HCT116 (cell line): ENCODE data around the gene TYW1. TPM values are rescaled to one million over a fixed set of nuclear protein-coding genes. Genes with fewer than 3 reads are reported as not detected.
A peak's percentile ranks its signal among the peaks of the same experiment; 100 is the strongest.
"Not testable (repeated sequence)": the region's sequence is repeated elsewhere in the genome, so short reads cannot be mapped to it uniquely, and the experiment has no call there.

Experiments used
- ATAC-seq: fragments of 200-7000 bp; cut with Tn5 transposase; 2 replicates; pipeline ENCODE4 v1.9.1; 2020; ENCODE audit warnings: mild to moderate bottlenecking, moderate library complexity
- BruUV-seq: library from RNA; stranded (reverse); fragments of 400-500 nt; replicated peaks from 2 replicates; lab custom pipeline; 2021; lab: Mats Ljungman, UMichigan
- CTCF ChIA-PET: fragments of 300-600 bp; sonication (Branson Sonifier 250); formaldehyde crosslinking; loops from one replicate; lab custom pipeline; 2021; ENCODE audit warnings: antibody characterized with exemption; lab: Charles Lee
- POLR2A ChIA-PET: fragments of 300-600, 350-600 bp; sonication (Branson Sonifier 250); formaldehyde crosslinking; loops from one replicate; lab custom pipeline; 2021; ENCODE audit warnings: antibody characterized with exemption; lab: Charles Lee
- RAD21 ChIA-PET, 2 experiments: fragments of 300-600 bp; sonication (Branson Sonifier 250); formaldehyde crosslinking; loops; one replicate each; lab custom pipeline; 2023; ENCODE audit warnings: low total read pairs in 2 of 2; ENCODE audit not compliant: uncharacterized antibody in 2 of 2, unreplicated experiment in 2 of 2, low non-redundant PET in 1 of 2; lab: Charles Lee
- DNase-seq: peaks from one replicate; pipeline ENCODE4 v3.0.0-alpha.2; 2010; ENCODE audit warnings: low read depth, low spot score
- H2AFZ ChIP-seq: fragments of 200-600 bp; shearing (Covaris generic), sonication (generic); 2 replicates; pipeline ENCODE4 v1.6.1; 2017; ENCODE audit warnings: low read depth, mixed run types, mixed read lengths, antibody characterized with exemption, low read length; ENCODE audit not compliant: poor library complexity, severe bottlenecking
- H3K27ac ChIP-seq: 2 replicates; pipeline ENCODE4 v1.5.1; 2012; ENCODE audit warnings: low read depth, low read length
- H3K27me3 ChIP-seq: fragments of 200-600 bp; sonication (generic); 2 replicates; pipeline ENCODE4 v1.6.1; 2016; ENCODE audit warnings: mixed run types, low read length, mixed read lengths; ENCODE audit not compliant: insufficient read depth
- H3K36me3 ChIP-seq, 2 experiments: fragments of 200-500 bp in 1 of 2; fragments of 200-600 bp in 1 of 2; sonication (Bioruptor generic) in 1 of 2; sonication (generic) in 1 of 2; 2 replicates each; pipeline versions ENCODE4 v1.5.1 to v1.6.1; 2014 to 2016; ENCODE audit warnings: low read length in 2 of 2, inconsistent platforms in 1 of 2, mixed read lengths in 1 of 2, mixed run types in 1 of 2; ENCODE audit not compliant: insufficient read depth in 2 of 2, control insufficient read depth in 1 of 2
- H3K4me1 ChIP-seq, 2 experiments: fragments of 200-600 bp in 1 of 2; sonication (generic) in 1 of 2; 2 replicates each; pipeline versions ENCODE4 v1.5.1 to v1.6.1; 2012 to 2017; ENCODE audit warnings: low read length in 2 of 2, inconsistent platforms in 1 of 2, mild to moderate bottlenecking in 1 of 2, mixed read lengths in 1 of 2, mixed run types in 1 of 2, moderate library complexity in 1 of 2; ENCODE audit not compliant: insufficient read depth in 2 of 2, control insufficient read depth in 1 of 2
- H3K4me2 ChIP-seq: fragments of 200-600 bp; sonication (generic); 2 replicates; pipeline ENCODE4 v1.6.1; 2017; ENCODE audit warnings: mixed run types, low read length, mixed read lengths
- H3K4me3 ChIP-seq, 2 experiments: fragments of 200-600 bp in 1 of 2; sonication (generic) in 1 of 2; replicated peaks in 1 of 2; 2 replicates each; pipeline ENCODE4 v1.5.1; 2011 to 2016; ENCODE audit warnings: low read length in 2 of 2, control low read depth in 1 of 2, low read depth in 1 of 2, mild to moderate bottlenecking in 1 of 2, mixed read lengths in 1 of 2, mixed run types in 1 of 2
- H3K79me2 ChIP-seq: fragments of 200-600 bp; sonication (generic); 2 replicates; pipeline ENCODE4 v1.6.1; 2017; ENCODE audit warnings: mild to moderate bottlenecking, mixed run types, low read length, moderate library complexity, mixed read lengths; ENCODE audit not compliant: insufficient read depth
- H3K9ac ChIP-seq: fragments of 200-600 bp; sonication (generic); 2 replicates; pipeline ENCODE4 v1.6.1; 2016; ENCODE audit warnings: low read length, mixed read lengths
- H3K9me2 ChIP-seq: fragments of 200-600 bp; sonication (generic), shearing (Covaris generic); 2 replicates; pipeline ENCODE4 v1.6.1; 2017; ENCODE audit warnings: mixed run types, mild to moderate bottlenecking, moderate library complexity; ENCODE audit not compliant: insufficient read depth
- H3K9me3 ChIP-seq, 2 experiments: fragments of 200-500 bp in 1 of 2; fragments of 200-600 bp in 1 of 2; sonication (Bioruptor generic) in 1 of 2; sonication (generic) in 1 of 2; 2 replicates each; pipeline ENCODE4 v1.6.1; 2014 to 2017; ENCODE audit warnings: low read length in 2 of 2, mixed read lengths in 2 of 2, inconsistent platforms in 1 of 2, low read depth in 1 of 2, mild to moderate bottlenecking in 1 of 2, mixed run types in 1 of 2, moderate library complexity in 1 of 2; ENCODE audit not compliant: control insufficient read depth in 1 of 2, insufficient read depth in 1 of 2
- H4K20me1 ChIP-seq: fragments of 200-600 bp; sonication (generic), shearing (Covaris generic); 2 replicates; pipeline ENCODE4 v1.6.1; 2017; ENCODE audit warnings: mixed run types, mild to moderate bottlenecking, moderate library complexity; ENCODE audit not compliant: insufficient read depth
- CBX3 ChIP-seq: IDR thresholded peaks from 2 replicates; pipeline ENCODE4 v1.6.1; 2012; ENCODE audit warnings: low read depth
- EGR1 ChIP-seq: IDR thresholded peaks from 2 replicates; pipeline ENCODE4 v1.6.1; 2012; ENCODE audit warnings: low read depth
- ELF1 ChIP-seq: IDR thresholded peaks from 2 replicates; pipeline ENCODE4 v1.6.1; 2012; ENCODE audit warnings: low read depth, borderline replicate concordance
- EZH2 ChIP-seq: fragments of 200-600 bp; sonication (generic); IDR thresholded peaks from 2 replicates; pipeline ENCODE4 v1.6.1; 2017; ENCODE audit warnings: antibody characterized with exemption, mixed run types
- POLR2AphosphoS5 ChIP-seq: IDR thresholded peaks from 2 replicates; pipeline ENCODE4 v1.6.1; 2011; ENCODE audit warnings: mild to moderate bottlenecking, low read depth, low read length, moderate library complexity
- RAD21 ChIP-seq: IDR thresholded peaks from 2 replicates; pipeline ENCODE4 v1.6.1; 2012; ENCODE audit warnings: low read depth, mild to moderate bottlenecking
- SP1 ChIP-seq: IDR thresholded peaks from 2 replicates; pipeline ENCODE4 v1.6.1; 2012; ENCODE audit warnings: low read depth
- ZNF274 ChIP-seq: fragments of 200-500 bp; sonication (Bioruptor generic); IDR thresholded peaks from 2 replicates; pipeline ENCODE4 v1.6.1; 2014; ENCODE audit warnings: mild to moderate bottlenecking, low read depth, low read length, inconsistent platforms
- intact Hi-C: fragments of 100-400 bp; cut with micrococcal nuclease; formaldehyde crosslinking; loops from 2 replicates; pipeline ENCODE4 v1.10.0; 2022
- total RNA-seq: library from RNA; stranded (reverse); gene quantifications from one replicate; pipeline ENCODE4 v1.2.1, GENCODE V29; 2021; ENCODE audit not compliant: unreplicated experiment
- TF ChIP-seq, protein P1 (sequence below): IDR thresholded peaks from 2 replicates; pipeline ENCODE4 v1.6.1; 2012

The TYW1 gene
- total RNA-seq, 1 experiment from 2014 or later, result 16.6 TPM

DNA sequence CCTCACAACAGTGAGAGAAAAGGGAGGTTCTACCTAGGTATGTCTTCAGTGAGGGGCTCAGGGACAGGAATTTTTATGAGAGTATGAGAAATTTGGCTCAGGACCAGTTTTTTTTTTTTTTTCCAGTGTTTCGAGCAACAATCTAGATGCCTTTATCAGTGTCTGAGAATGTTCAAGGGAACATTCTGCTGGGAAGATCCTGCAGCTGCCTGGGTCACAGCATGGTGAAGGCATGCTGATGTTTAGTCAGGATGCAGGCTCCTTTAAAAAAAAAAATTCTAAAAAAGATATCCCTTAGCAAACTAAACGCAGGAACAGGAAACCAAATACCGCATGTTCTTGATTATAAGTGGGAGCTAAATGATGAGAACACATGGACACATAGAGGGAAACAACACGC lies 32.2 kb upstream of the TYW1 start:
- no TSS peak for BruUV-seq
- DNase-seq, result no peak
- no peaks in the 10 kb centered on the region for H3K4me1 ChIP-seq
- TF ChIP-seq, protein P1, sequence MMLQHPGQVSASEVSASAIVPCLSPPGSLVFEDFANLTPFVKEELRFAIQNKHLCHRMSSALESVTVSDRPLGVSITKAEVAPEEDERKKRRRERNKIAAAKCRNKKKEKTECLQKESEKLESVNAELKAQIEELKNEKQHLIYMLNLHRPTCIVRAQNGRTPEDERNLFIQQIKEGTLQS, result no peak
- TF ChIP-seq POLR2AphosphoS5 (no peak), ELF1 (no peak), CBX3 (no peak), ZNF274 (no peak), EGR1 (no peak), RAD21 (no peak)
- TF ChIP-seq, all 23 proteins: peak for 0
- CTCF ChIA-PET, result no interaction called here
- RAD21 ChIA-PET, result no interaction called here
- no peaks in the 10 kb centered on the region for H4K20me1 ChIP-seq
- no peak overlapping the region for H2AFZ ChIP-seq
- H3K9me3 ChIP-seq, result no peaks in the 10 kb centered on the region
- H3K9me2 ChIP-seq, result no peaks in the 10 kb centered on the region
- no peak overlapping the region for H3K27ac ChIP-seq
- H3K27me3 ChIP-seq, result no peaks in the 10 kb centered on the region
- no peak overlapping the region for H3K4me2 ChIP-seq
- H3K9ac ChIP-seq, result no peak overlapping the region
- no peak overlapping the region for H3K4me3 ChIP-seq
- POLR2A ChIA-PET, result no interaction called here
- intact Hi-C loops, result no loop called here
- no peaks in the 10 kb centered on the region for H3K79me2 ChIP-seq
- no peaks in the 10 kb centered on the region; a peak in 1 of 4 replicates for H3K36me3 ChIP-seq
- no peak for ATAC-seq

GRCh38 chr7:66967029-66967428 lies 29.6 kb upstream of the TYW1 start:
- ATAC-seq (peak; percentile 46; the same call in 1 of the 2 replicates), DNase-seq (no peak)
- no peak overlapping the region for H3K27ac ChIP-seq
- CTCF ChIA-PET, result no interaction called here
- no peaks in the 10 kb centered on the region for H3K36me3 ChIP-seq
- POLR2A ChIA-PET, result interaction anchor here (0.6 kb wide), 1 partner anchor 42 kb away, joined by 3 read pairs; no protein-coding TSS in a partner anchor
- no peaks in the 10 kb centered on the region for H3K79me2 ChIP-seq
- no peak overlapping the region for H3K4me2 ChIP-seq
- H3K27me3 ChIP-seq, result no peaks in the 10 kb centered on the region
- no peak overlapping the region for H3K4me3 ChIP-seq
- RAD21 ChIA-PET, result no interaction called here
- H4K20me1 ChIP-seq, result no peaks in the 10 kb centered on the region
- no peaks in the 10 kb centered on the region for H3K4me1 ChIP-seq
- H3K9ac ChIP-seq, result no peak overlapping the region
- intact Hi-C loops, result no loop called here
- BruUV-seq, result no TSS peak
- TF ChIP-seq RAD21 (no peak), SP1 (no peak), EZH2 (no peak), ZNF274 (no peak)
- H2AFZ ChIP-seq, result no peak overlapping the region
- no peaks in the 10 kb centered on the region for H3K9me2 ChIP-seq
- H3K9me3 ChIP-seq, result no peaks in the 10 kb centered on the region

GRCh38 chr7:66969001-66969400 lies 27.6 kb upstream of the TYW1 start:
- H2AFZ ChIP-seq, H3K4me3 ChIP-seq, BruUV-seq, H3K9ac ChIP-seq, intact Hi-C loops, POLR2A ChIA-PET, H3K27ac ChIP-seq, RAD21 ChIA-PET, DNase-seq, H3K9me3 ChIP-seq, H3K9me2 ChIP-seq, H4K20me1 ChIP-seq, H3K4me1 ChIP-seq, H3K79me2 ChIP-seq, H3K4me2 ChIP-seq, H3K27me3 ChIP-seq, ATAC-seq, CTCF ChIA-PET, H3K36me3 ChIP-seq: not testable (repeated sequence)
